ENCODE measurements around the gene RIIAD1.
"Not testable (repeated sequence)": the region's sequence is repeated elsewhere in the genome, so short reads cannot be mapped to it uniquely, and the experiment has no call there.

RIIAD1 gene

GRCh38 chr1:151720974-151721787 is at the start of gene RIIAD1:
RIIAD1 (plus strand) TSS chr1:151721522; CDS start chr1:151721537, 15 bp downstream.
- DNase-seq = no peak

- no peak for DNase-seq
These were observed 47.9 kb upstream of the RIIAD1 start for GRCh38 chr1:151673407-151673806.

GRCh38 chr1:151680391-151680790 is 40.9 kb upstream of the RIIAD1 start:
- DNase-seq = no peak

GRCh38 chr1:151680826-151681225 is 40.5 kb upstream of the RIIAD1 start:
- no peak for DNase-seq

- no peak for DNase-seq
These were observed 39.4 kb upstream of the RIIAD1 start for GRCh38 chr1:151681923-151682322.

GRCh38 chr1:151682901-151683300 is 38.4 kb upstream of the RIIAD1 start:
- not testable (repeated sequence) for DNase-seq

- no peak for DNase-seq
These were observed 37.2 kb upstream of the RIIAD1 start for GRCh38 chr1:151684128-151684527.

GRCh38 chr1:151686561-151686960 is 34.8 kb upstream of the RIIAD1 start:
- no peak for DNase-seq

- no peak for DNase-seq
These were observed 31.8 kb upstream of the RIIAD1 start for GRCh38 chr1:151689494-151689893.

GRCh38 chr1:151692226-151692625 is 29.1 kb upstream of the RIIAD1 start:
- DNase-seq = no peak

- no peak for DNase-seq
These were observed 28.2 kb upstream of the RIIAD1 start for GRCh38 chr1:151693057-151693651.

GRCh38 chr1:151701515-151701914 is 19.8 kb upstream of the RIIAD1 start:
- DNase-seq = no peak

- DNase-seq = no peak
These were observed 18.4 kb upstream of the RIIAD1 start for GRCh38 chr1:151702936-151703335.

- DNase-seq = no peak
These were observed 17.5 kb upstream of the RIIAD1 start for GRCh38 chr1:151703813-151704212.

GRCh38 chr1:151704246-151704645 is 17.1 kb upstream of the RIIAD1 start:
- no peak for DNase-seq

- no peak for DNase-seq
These were observed 16.2 kb upstream of the RIIAD1 start for GRCh38 chr1:151705146-151705545.

GRCh38 chr1:151705753-151706463 is 15.4 kb upstream of the RIIAD1 start:
- DNase-seq = no peak

GRCh38 chr1:151706464-151707415 is 14.6 kb upstream of the RIIAD1 start:
- no peak for DNase-seq

GRCh38 chr1:151707541-151708065 is 13.7 kb upstream of the RIIAD1 start:
- DNase-seq = no peak

GRCh38 chr1:151708891-151709290 is 12.4 kb upstream of the RIIAD1 start:
- DNase-seq = no peak

- peak; percentile 35 for DNase-seq
These were observed 11.0 kb upstream of the RIIAD1 start for GRCh38 chr1:151710187-151710840.

Data from DMS 273 treated with DMSO at 0.1 percent for 48 hours (cell line).